ENCODE results near the gene OR52N5. TPM values are rescaled to one million over a fixed set of nuclear protein-coding genes. Genes with fewer than 3 reads are reported as not detected.

OR52N5 gene
- not detected in 2 replicates for total RNA-seq (2014; rRNA removed; shearing (Covaris generic))

DNA sequence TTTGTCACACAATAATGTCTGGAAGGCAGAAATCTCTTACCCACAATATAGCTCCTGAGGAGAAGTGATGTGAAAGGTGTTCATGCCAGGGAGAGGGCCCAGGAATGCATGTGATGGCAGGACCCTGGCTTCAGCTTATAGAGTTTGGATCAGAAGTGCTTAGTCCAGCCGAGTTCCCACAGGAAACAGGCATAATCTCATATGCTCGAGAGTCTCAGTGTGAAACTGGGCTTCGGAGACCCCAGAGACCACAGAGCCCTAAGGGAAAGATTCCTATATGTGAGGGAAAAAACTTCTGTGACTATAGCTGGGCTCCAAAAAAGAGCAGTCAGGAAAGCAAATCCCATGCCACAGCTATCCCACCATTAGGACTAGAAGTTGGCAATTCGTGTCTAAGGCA, at the start of gene OR52N5:
Gene OR52N5, minus strand, starts transcription at position 101 of the 400 bp plus-strand sequence. CDS start 4,721 bp downstream, outside the sequence.
- no peaks in the 10 kb centered on the region for H3K27me3 ChIP-seq
- H3K9me3 ChIP-seq (replicated peaks): no peaks in the 10 kb centered on the region
- H3K4me1 ChIP-seq: no peaks in the 10 kb centered on the region
- H3K36me3 ChIP-seq: no peaks in the 10 kb centered on the region
- DNase-seq: no peak
- H3K27ac ChIP-seq: no peak within 1 kb of the TSS
- H3K4me3 ChIP-seq: no peak within 1 kb of the TSS

DNA sequence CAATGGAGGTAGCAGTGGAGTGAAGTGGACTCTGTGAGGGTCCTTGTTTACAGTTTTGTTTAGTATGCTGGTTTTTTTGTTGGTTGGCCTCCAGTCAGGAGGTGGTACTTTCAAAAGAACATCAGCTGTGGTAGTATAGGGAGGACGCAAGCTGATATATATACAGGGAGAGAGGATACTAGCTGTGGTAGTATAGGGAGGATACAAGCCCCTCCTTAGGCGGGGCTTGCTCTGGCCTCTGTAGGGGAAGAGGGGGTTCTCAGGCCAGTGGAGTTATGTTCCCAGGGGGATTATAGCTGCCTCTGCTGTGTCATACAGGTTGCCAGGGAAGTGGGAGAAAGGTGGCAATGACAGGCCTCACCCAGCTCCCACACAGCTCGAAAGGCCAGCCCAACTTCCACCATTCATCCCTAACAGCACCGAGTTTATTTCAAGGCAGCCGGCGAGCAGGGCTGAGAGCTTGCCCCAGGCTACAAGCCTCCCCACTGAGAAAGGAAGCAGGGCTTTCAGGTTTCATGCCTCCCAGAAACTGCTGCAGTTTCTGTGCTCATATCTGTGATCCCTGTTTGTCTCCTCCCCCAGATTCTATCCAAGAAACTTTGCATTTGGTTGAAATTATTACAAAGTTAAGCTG, 48.2 kb upstream of the OR52N5 start:
- Histone ChIP-seq H3K4me3 (no peak overlapping the region), H3K27me3 (no peaks in the 10 kb centered on the region)
- peak in 1 of 2 experiments; percentile 3 for DNase-seq

DNA sequence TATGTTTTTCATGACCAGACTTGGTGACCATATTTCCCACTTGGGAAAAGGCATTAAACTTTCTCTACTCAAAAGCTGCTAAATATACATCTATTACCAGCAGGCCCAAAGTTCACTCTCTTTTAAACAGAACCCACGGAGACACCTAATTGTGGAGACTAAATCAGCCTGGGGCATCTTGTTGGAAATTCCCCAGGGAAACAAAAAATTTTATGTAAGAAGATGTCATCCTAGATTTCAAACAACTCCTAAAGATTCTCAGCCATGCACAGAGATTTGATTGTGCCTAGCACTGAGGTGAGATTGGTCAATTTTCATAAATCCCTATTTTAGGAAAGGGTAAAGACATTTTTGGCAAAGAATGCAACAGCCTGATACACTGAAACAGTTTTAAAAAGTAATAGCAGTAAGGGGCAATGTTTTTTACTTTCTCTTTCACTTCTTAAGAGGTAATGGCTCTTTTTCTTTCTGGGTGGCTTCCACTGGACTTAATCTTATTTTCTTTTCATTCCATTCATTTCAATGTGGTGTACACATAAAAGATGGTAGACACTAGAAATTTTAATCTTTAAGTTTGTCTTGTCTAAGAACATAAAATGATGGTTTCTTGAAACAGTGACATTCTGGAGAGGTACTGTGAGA, 35.2 kb upstream of the OR52N5 start:
- H3K36me3 ChIP-seq: no peaks in the 10 kb centered on the region
- no peaks in the 10 kb centered on the region for H3K4me1 ChIP-seq
- H3K4me3 ChIP-seq: no peak overlapping the region

More for the DNA sequence above, 48.2 kb upstream of the OR52N5 start:
- H3K27ac ChIP-seq: no peak overlapping the region
- H3K4me1 ChIP-seq: no peaks in the 10 kb centered on the region
- no peaks in the 10 kb centered on the region for H3K36me3 ChIP-seq
- H3K9me3 ChIP-seq (replicated peaks): no peaks in the 10 kb centered on the region

DNA sequence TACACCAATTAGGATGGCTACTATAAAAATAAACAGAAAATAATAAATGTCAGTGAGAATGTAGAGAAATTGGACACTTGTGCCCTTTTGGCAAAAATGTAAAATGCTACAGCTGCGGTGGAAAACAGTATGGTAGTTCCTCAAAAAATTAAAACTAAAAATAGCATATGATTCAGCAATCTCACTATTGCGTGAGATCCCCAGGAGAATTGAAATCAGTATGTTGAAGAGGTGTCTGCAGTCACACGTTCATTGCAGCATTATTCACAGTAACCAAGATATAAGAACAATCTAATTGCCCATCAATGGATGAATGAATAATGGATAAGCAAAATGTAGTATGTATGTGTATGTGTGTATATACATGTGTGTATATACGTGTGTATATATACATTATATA, 32.4 kb upstream of the OR52N5 start:
- no peaks in the 10 kb centered on the region for H3K9me3 ChIP-seq (replicated peaks)
- no peak for DNase-seq
- H3K27ac ChIP-seq: no peak overlapping the region
- 0 out of 2 replicates have a peak, but pooled peaks cover 4% of the 10 kb centered on the region for H3K27me3 ChIP-seq
- no peaks in the 10 kb centered on the region for H3K36me3 ChIP-seq
- no peaks in the 10 kb centered on the region for H3K4me1 ChIP-seq
- no peak overlapping the region for H3K4me3 ChIP-seq

More for the DNA sequence above, 35.2 kb upstream of the OR52N5 start:
- DNase-seq: no peak
- H3K9me3 ChIP-seq (replicated peaks): no peaks in the 10 kb centered on the region
- H3K27me3 ChIP-seq: no peaks in the 10 kb centered on the region
- H3K27ac ChIP-seq: no peak overlapping the region

DNA sequence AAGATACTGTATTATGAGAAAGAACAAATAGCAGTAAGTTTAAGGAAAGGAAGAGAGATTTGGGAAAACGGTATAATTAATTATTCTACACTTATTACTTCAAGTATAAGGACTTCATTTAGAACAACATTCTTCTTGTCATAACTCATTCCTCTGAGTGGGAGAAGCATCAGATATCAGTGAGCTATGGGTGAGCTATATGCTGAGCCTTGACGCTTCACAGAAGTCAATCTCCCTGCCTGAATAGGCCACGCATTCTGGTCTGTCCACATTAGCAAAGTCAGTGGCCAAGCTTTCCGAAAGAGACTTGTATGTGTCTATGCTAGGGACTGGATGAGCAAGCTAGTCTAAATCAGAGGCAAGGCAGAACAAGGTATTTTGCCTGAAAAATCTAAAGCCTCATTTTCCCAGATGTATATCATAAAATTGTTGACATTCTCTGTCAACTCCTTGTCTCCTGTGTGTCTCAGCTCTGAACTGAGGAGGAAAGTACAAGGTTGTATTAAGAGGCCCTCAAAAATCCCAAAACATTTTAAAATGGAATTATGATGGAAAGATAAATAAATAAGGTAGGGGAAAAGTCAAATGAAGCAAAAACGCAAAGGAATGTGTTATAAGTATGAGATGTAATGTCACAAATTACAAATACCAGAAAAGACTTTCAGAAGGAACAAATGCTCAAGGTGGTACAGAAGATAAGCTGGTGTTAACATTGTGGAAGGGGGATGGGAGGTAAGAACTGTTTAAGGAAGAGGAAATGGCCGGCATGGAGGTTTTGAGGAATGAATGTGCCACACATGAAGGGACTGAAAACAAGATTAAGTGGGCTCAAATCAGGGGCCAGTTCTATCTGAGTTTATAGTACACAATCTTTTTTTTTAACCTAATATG, 27.0 kb upstream of the OR52N5 start:
- Histone ChIP-seq H3K9me3 (replicated peaks) (no peaks in the 10 kb centered on the region), H3K4me3 (no peak overlapping the region), H3K27ac (no peak overlapping the region), H3K36me3 (no peaks in the 10 kb centered on the region), H3K27me3 (peaks cover 8% of the 10 kb centered on the region), H3K4me1 (no peaks in the 10 kb centered on the region)
- DNase-seq: no peak

DNA sequence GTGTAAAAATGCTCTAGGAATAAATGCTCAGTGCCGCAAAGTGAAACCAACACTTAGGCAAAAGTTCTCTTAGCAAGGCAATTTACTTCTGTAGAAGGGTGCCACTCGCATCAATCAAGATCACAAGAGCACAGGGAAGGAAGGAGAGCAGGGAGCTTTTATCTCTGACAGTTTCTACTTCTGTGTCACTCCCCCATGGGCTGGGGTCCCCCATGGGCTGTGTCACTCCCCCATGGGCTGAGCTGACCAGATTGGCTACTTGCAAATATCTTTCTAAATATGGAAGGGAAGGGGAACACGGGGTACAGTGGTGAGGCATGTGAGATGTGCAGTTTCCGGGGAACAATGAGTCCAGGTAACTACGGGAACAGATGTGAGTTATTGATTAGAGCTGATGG, 26.0 kb upstream of the OR52N5 start:
- H3K4me3 ChIP-seq: no peak overlapping the region
- DNase-seq: no peak
- no peaks in the 10 kb centered on the region for H3K36me3 ChIP-seq
- no peak overlapping the region for H3K27ac ChIP-seq
- H3K9me3 ChIP-seq (replicated peaks): no peaks in the 10 kb centered on the region
- no peaks in the 10 kb centered on the region for H3K4me1 ChIP-seq
- peaks cover 11% of the 10 kb centered on the region for H3K27me3 ChIP-seq

DNA sequence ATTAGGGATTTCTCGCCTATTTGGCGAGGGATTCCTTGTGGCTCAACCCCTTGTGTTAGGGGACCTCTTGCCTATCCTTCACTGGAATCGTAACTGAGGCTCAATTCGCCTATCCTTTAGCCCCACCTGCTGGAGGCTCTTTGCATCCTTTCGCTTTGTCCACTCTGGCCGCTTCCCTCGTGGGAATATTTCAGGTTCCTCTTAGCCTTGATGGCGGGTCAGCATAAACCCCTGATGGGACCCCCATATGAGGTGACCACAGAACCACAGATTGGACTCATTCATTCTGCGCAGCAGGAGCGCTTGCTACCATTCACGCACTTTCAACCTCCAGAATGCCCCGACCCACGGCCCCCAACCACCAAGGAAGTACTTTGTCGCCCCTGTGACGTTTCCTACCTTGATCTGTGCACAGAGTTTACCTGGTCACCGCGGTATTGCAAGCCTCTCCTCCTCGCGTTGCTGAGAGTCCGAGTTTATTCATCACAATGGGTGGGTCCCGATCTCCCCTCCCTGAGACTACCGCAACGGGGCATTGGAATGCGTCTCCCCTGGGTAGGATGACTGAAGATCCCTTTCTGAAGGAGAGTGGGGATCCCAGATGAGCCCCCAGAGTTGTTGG, 25.5 kb upstream of the OR52N5 start, which contains the start of gene OR52N2:
Gene OR52N2, plus strand, starts transcription at position 425 of the 622 bp plus-strand sequence. CDS start 11,412 bp downstream, outside the sequence.
- peak; percentile 54 to 82 for DNase-seq
- peaks cover 11% of the 10 kb centered on the region for H3K27me3 ChIP-seq

DNA sequence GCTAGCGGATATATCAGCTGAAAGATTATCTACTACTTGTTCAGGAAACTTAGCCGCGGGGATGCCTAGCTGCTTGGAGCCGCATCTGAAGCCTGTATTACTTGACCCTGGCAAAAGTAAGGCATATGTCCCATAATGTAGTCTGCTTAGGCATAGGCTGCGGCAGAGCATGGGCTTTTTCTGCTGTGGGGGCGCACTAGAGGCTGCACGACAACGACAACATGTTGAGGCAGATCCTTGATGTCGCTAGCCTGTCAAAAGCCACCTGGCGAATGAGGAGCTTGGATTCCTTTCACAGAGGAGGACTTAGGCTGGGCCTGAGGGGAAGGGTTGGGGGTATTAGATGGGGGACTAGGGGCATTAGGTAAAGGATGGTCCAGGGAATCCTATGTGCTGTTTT, 24.4 kb upstream of the OR52N5 start:
- no peaks in the 10 kb centered on the region for H3K36me3 ChIP-seq
- H3K4me3 ChIP-seq: no peak overlapping the region
- H3K27me3 ChIP-seq: peaks cover 11% of the 10 kb centered on the region
- DNase-seq: no peak
- no peak overlapping the region for H3K27ac ChIP-seq
- H3K9me3 ChIP-seq (replicated peaks): no peaks in the 10 kb centered on the region
- H3K4me1 ChIP-seq: no peaks in the 10 kb centered on the region

More for the DNA sequence above, 25.5 kb upstream of the OR52N5 start, which contains the start of gene OR52N2:
- Histone ChIP-seq H3K9me3 (replicated peaks) (no peaks in the 10 kb centered on the region), H3K4me1 (no peaks in the 10 kb centered on the region), H3K36me3 (no peaks in the 10 kb centered on the region), H3K27ac (no peak within 1 kb of the TSS), H3K4me3 (no peak within 1 kb of the TSS)

DNA sequence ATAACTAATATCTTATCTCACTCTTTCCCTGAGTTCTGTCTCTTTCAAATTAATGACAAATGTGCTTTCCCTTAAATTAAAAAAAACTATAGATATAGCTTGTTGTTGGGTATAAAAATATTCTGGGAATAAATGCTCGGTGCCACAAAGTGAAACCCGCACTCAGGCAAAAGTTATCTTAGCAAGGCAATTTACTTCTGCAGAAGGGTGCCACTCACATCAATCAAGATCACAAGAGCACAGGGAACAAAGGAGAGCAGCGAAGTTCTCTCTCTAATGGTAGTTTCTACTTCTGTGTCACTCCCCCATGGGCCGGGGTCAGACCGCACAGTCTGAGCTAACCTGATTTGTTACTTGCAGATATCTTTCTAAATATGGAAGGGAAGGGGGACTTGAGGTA, 20.8 kb upstream of the OR52N5 start:
- H3K27me3 ChIP-seq: peaks cover 3% of the 10 kb centered on the region
- H3K9me3 ChIP-seq (replicated peaks): no peaks in the 10 kb centered on the region
- no peak overlapping the region for H3K4me3 ChIP-seq
- no peak overlapping the region for H3K27ac ChIP-seq
- no peak for DNase-seq
- H3K36me3 ChIP-seq: no peaks in the 10 kb centered on the region
- no peaks in the 10 kb centered on the region for H3K4me1 ChIP-seq

DNA sequence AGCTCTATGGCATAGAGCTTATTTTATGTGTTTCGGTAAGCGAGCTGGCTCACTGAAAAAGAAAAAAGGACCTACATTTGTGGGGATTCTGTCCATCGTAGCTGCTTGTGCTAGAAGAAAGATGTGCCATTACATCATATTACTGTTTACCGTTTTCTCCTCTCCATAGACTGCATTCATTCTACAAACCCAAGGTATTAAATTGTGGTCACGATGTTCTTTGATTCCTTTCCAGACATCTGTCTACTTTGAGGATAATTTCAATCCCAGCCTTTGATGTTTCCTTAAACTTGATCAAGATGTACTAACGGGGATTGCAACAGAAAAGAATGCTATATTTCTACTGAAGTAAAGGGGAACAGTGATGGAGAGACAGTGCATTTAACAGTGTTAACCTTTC, 13.4 kb upstream of the OR52N5 start:
- Histone ChIP-seq H3K4me1 (no peaks in the 10 kb centered on the region), H3K27ac (no peak overlapping the region), H3K36me3 (no peaks in the 10 kb centered on the region), H3K27me3 (no peaks in the 10 kb centered on the region), H3K9me3 (replicated peaks) (no peaks in the 10 kb centered on the region), H3K4me3 (no peak overlapping the region)
- DNase-seq: no peak

DNA sequence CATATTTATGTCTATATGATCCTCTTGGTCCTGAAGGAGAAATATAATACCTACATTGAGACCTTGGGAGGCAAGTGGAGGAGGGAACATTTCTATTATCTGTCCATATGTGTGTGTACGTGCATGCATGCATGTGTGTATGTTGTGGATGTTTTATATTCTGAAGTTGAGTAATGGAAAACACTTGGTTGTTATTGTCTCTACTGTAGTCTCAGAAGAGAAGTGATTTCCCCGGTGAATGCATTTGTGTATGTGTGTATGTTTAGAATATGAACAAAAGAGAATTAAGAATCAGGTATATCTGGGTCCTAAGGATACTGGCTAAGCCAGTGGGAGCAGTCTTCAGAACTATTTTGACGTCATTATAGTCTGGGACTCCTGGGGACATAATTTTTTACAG, 8.0 kb upstream of the OR52N5 start, which contains the start of gene OR52N1:
Gene OR52N1, minus strand, starts transcription at position 101 of the 400 bp plus-strand sequence. CDS start 2,449 bp downstream, outside the sequence.
- Histone ChIP-seq H3K27me3 (no peaks in the 10 kb centered on the region), H3K36me3 (no peaks in the 10 kb centered on the region), H3K9me3 (replicated peaks) (no peaks in the 10 kb centered on the region), H3K4me1 (no peaks in the 10 kb centered on the region), H3K27ac (no peak within 1 kb of the TSS), H3K4me3 (no peak within 1 kb of the TSS)
- DNase-seq: no peak

DNA sequence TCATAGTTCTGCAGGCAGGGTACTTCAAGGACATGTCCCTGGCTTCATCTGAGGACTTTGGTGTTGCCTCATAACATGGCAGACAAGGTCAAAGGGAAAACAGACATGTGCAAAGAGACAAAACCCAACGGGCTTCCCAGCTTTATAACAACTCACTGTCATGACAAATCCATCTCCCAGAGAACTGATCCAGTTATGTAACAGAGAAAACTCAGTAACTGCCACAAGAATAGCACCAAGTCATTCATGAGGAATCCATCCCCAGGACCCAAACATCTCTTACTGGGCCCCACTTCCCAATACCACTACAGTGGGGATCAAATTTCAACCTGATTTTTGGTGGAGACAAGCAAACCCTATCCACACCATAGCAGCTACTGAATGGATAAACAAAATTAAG, 16.1 kb downstream of the OR52N5 start:
- Histone ChIP-seq H3K27me3 (peaks cover 6% of the 10 kb centered on the region), H3K27ac (no peak overlapping the region), H3K4me1 (no peaks in the 10 kb centered on the region), H3K4me3 (no peak overlapping the region), H3K9me3 (replicated peaks) (no peaks in the 10 kb centered on the region), H3K36me3 (no peaks in the 10 kb centered on the region)
- DNase-seq: no peak

DNA sequence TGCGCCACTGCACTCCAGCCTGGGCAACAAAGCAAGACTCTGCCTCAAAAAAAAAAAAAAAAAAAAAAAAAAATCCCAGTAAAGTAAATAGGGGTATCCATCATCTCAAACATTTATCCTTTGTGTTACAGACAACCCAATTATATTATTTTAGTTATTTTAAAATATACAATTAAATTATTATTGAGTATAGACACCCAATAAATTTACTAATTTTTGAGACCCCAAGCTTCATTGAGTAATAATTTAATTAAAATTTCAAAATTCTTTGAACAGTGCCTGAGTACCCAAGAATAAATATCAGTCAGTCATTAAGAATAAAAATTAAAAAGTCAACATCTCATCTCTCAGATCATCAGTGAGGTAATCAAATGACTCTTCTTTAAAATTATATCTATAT, 29.2 kb downstream of the OR52N5 start, which contains the start of gene OR52N4:
Gene OR52N4, plus strand, starts transcription at position 301 of the 400 bp plus-strand sequence. CDS start 498 bp downstream, outside the sequence.
- Histone ChIP-seq H3K9me3 (replicated peaks) (no peaks in the 10 kb centered on the region), H3K4me1 (no peaks in the 10 kb centered on the region), H3K27me3 (no peaks in the 10 kb centered on the region), H3K4me3 (no peak within 1 kb of the TSS), H3K36me3 (no peaks in the 10 kb centered on the region), H3K27ac (no peak within 1 kb of the TSS)
- no peak for DNase-seq

DNA sequence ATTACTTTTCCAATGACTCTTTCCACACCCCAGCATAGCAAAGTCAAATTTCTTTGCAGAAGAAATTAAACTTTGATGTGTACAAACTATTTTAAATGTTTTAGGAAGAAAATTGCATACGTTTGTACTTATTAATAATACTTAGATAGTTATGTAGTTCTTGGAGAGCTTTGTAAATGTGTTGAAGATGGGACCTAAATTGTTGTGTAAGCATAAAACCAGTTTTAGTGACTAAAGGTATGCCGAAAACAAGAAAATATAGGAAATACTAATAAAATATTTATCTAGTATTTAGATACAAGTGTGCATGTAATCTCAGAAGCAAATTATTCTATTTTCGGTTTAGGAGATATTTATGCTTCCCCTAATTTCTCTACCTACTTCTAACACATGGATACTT, 33.3 kb downstream of the OR52N5 start:
- H3K36me3 ChIP-seq: no peaks in the 10 kb centered on the region
- DNase-seq: no peak
- no peaks in the 10 kb centered on the region for H3K9me3 ChIP-seq (replicated peaks)

More for the DNA sequence above, 33.3 kb downstream of the OR52N5 start:
- Histone ChIP-seq H3K4me3 (no peak overlapping the region), H3K4me1 (no peaks in the 10 kb centered on the region), H3K27me3 (no peaks in the 10 kb centered on the region), H3K27ac (no peak overlapping the region)

Data from SJCRH30 (cell line).